Vagina (tissue), 2 donors: ENCODE measurements around the gene EPC2. TPM values are rescaled to one million over a fixed set of nuclear protein-coding genes. Genes with fewer than 3 reads are reported as not detected.

Experiments
- DNase-seq, 2 donors: peaks; one replicate each; pipeline ENCODE4 v3.0.0-alpha.2; 2017; ENCODE audit errors: extremely low spot score in 2 of 2
- H3K27ac ChIP-seq: fragments of 200-600 bp; sonication (generic); one replicate; pipeline ENCODE4 v1.5.1; 2019
- H3K27me3 ChIP-seq: fragments of 200-600 bp; sonication (generic); one replicate; pipeline ENCODE4 v1.5.1; 2019
- H3K36me3 ChIP-seq, 2 donors: fragments of 200-600 bp; sonication (generic); one replicate each; pipeline ENCODE4 v1.5.1; 2017 to 2019
- H3K4me1 ChIP-seq: fragments of 200-600 bp; sonication (generic); one replicate; pipeline ENCODE4 v1.5.1; 2019
- H3K4me3 ChIP-seq, 2 donors: fragments of 200-600 bp; sonication (generic); 1 replicate in 1 of 2; 2 replicates in 1 of 2; pipeline ENCODE4 v1.5.1; 2016 to 2019
- H3K9me3 ChIP-seq: fragments of 200-600 bp; sonication (generic); one replicate; pipeline ENCODE4 v1.5.1; 2019
- CTCF ChIP-seq, 3 experiments: fragments of 450-650 bp in 2 of 3; fragments of 200-600 bp in 1 of 3; sonication (generic) in 1 of 3; IDR thresholded peaks; one replicate each; pipeline ENCODE4 v1.5.1; 2017 to 2019; ENCODE audit warnings: antibody characterized with exemption in 3 of 3, mild to moderate bottlenecking in 2 of 3, moderate library complexity in 2 of 3
- POLR2A ChIP-seq, 2 donors: fragments of 450-650 bp; IDR thresholded peaks; one replicate each; pipeline ENCODE4 v1.6.1; 2017; ENCODE audit warnings: antibody characterized with exemption in 2 of 2, mild to moderate bottlenecking in 2 of 2, moderate library complexity in 2 of 2
- POLR2AphosphoS5 ChIP-seq, 2 donors: sonication (generic); formaldehyde crosslinking; IDR thresholded peaks; one replicate each; pipeline ENCODE4 v1.9.0; 2017; ENCODE audit warnings: antibody characterized with exemption in 2 of 2, mild to moderate bottlenecking in 2 of 2, low read depth in 1 of 2; ENCODE audit not compliant: insufficient read depth in 1 of 2
- intact Hi-C: fragments of 100-400 bp; cut with DNase I; formaldehyde crosslinking; loops from one replicate; pipeline ENCODE4 v1.15.1; 2023
- total RNA-seq: library from RNA; depleted of rRNA; stranded (reverse); fragments of >200 nt; gene quantifications from one replicate; pipeline ENCODE4 v1.2.3, GENCODE V29; 2016

Gene EPC2
- total RNA-seq, 1 donor from 2014 or later: 31.9 TPM

- Histone ChIP-seq H3K9me3 (no peaks in the 10 kb centered on the region), H3K36me3 (no peaks in the 10 kb centered on the region), H3K27me3 (no peaks in the 10 kb centered on the region), H3K4me3 (no peak overlapping the region), H3K27ac (no peak overlapping the region), H3K4me1 (peaks cover 25% of the 10 kb centered on the region)
- TF ChIP-seq POLR2A (IDR thresholded peaks at IDR 0.05): no peak
- no peak for TF ChIP-seq POLR2AphosphoS5 (IDR thresholded peaks at IDR 0.05; ENCODE audit: insufficient read depth in 1 of 2, low read depth in 1 of 2)
- TF ChIP-seq CTCF (IDR thresholded peaks at IDR 0.05): no peak
- no peak for DNase-seq
- intact Hi-C loops: no loop called here
These were observed 174.6 kb downstream of the EPC2 start for GRCh38 chr2:148819019-148819585.

GRCh38 chr2:148824190-148824589, 179.6 kb downstream of the EPC2 start:
- no peak overlapping the region for H3K27ac ChIP-seq
- H3K27me3 ChIP-seq: no peaks in the 10 kb centered on the region
- H3K4me3 ChIP-seq: no peak overlapping the region
- H3K9me3 ChIP-seq: no peaks in the 10 kb centered on the region
- intact Hi-C loops: no loop called here
- TF ChIP-seq POLR2A (IDR thresholded peaks at IDR 0.05) (no peak), POLR2AphosphoS5 (IDR thresholded peaks at IDR 0.05; ENCODE audit: insufficient read depth in 1 of 2, low read depth in 1 of 2) (no peak), CTCF (IDR thresholded peaks at IDR 0.05) (no peak)
- H3K36me3 ChIP-seq: no peaks in the 10 kb centered on the region
- peaks cover 5% of the 10 kb centered on the region for H3K4me1 ChIP-seq
- DNase-seq: no peak

GRCh38 chr2:148826791-148827190, 182.2 kb downstream of the EPC2 start:
- no peaks in the 10 kb centered on the region for H3K27me3 ChIP-seq
- H3K9me3 ChIP-seq: no peaks in the 10 kb centered on the region
- intact Hi-C loops: no loop called here
- H3K36me3 ChIP-seq: no peaks in the 10 kb centered on the region
- no peak for DNase-seq
- H3K27ac ChIP-seq: no peak overlapping the region
- H3K4me1 ChIP-seq: no peaks in the 10 kb centered on the region
- no peak overlapping the region for H3K4me3 ChIP-seq
- TF ChIP-seq POLR2A (IDR thresholded peaks at IDR 0.05) (no peak), CTCF (IDR thresholded peaks at IDR 0.05) (no peak)

GRCh38 chr2:148828941-148829340, 184.4 kb downstream of the EPC2 start:
- Histone ChIP-seq H3K9me3 (no peaks in the 10 kb centered on the region), H3K27ac (no peak overlapping the region), H3K4me1 (no peaks in the 10 kb centered on the region), H3K4me3 (no peak overlapping the region), H3K36me3 (no peaks in the 10 kb centered on the region), H3K27me3 (no peaks in the 10 kb centered on the region)
- intact Hi-C loops: no loop called here
- DNase-seq: no peak
- TF ChIP-seq CTCF (IDR thresholded peaks at IDR 0.05) (no peak), POLR2A (IDR thresholded peaks at IDR 0.05) (no peak), POLR2AphosphoS5 (IDR thresholded peaks at IDR 0.05; ENCODE audit: insufficient read depth in 1 of 2, low read depth in 1 of 2) (no peak)

GRCh38 chr2:148829618-148830017, 185.1 kb downstream of the EPC2 start:
- no peak for DNase-seq
- TF ChIP-seq POLR2AphosphoS5 (IDR thresholded peaks at IDR 0.05; ENCODE audit: insufficient read depth in 1 of 2, low read depth in 1 of 2) (no peak), POLR2A (IDR thresholded peaks at IDR 0.05) (no peak), CTCF (IDR thresholded peaks at IDR 0.05) (no peak)
- intact Hi-C loops: no loop called here
- H3K9me3 ChIP-seq: no peaks in the 10 kb centered on the region
- H3K27me3 ChIP-seq: no peaks in the 10 kb centered on the region
- no peaks in the 10 kb centered on the region for H3K4me1 ChIP-seq
- H3K27ac ChIP-seq: no peak overlapping the region
- no peak overlapping the region for H3K4me3 ChIP-seq
- H3K36me3 ChIP-seq: no peaks in the 10 kb centered on the region
